GM19397 (cell line): ENCODE results near the gene AHRR.
"Not testable (repeated sequence)": the region's sequence is repeated elsewhere in the genome, so short reads cannot be mapped to it uniquely, and the experiment has no call there.

Experiments used
- ATAC-seq: cut with Tn5 transposase; IDR thresholded peaks from one replicate; pipeline ENCODE4 v1.9.1; 2021; ENCODE audit warnings: mild to moderate bottlenecking, moderate library complexity; ENCODE audit not compliant: unreplicated experiment

AHRR gene

GRCh38 chr5:483011-483410 lies 161.5 kb downstream of the AHRR start:
- no peak for ATAC-seq

- no peak for ATAC-seq
These were observed 162.1 kb downstream of the AHRR start for GRCh38 chr5:483434-484140.

- no peak for ATAC-seq
These were observed 163.0 kb downstream of the AHRR start for GRCh38 chr5:484556-484955.

- ATAC-seq, result no peak
These were observed 163.8 kb downstream of the AHRR start for GRCh38 chr5:485113-485945.

- ATAC-seq, result no peak
These were observed 164.5 kb downstream of the AHRR start for GRCh38 chr5:485946-486491.

GRCh38 chr5:486597-486996 lies 165.1 kb downstream of the AHRR start:
- ATAC-seq, result not testable (repeated sequence)
